OCI-M1 (cell line): Measurements from ENCODE around the gene RABGAP1L.
A peak's percentile ranks its signal among the peaks of the same experiment; 100 is the strongest.
"Not testable (repeated sequence)": the region's sequence is repeated elsewhere in the genome, so short reads cannot be mapped to it uniquely, and the experiment has no call there.

ENCODE experiments used
- DNase-seq: peaks from one replicate; lab custom pipeline; 2025; lab: John Stamatoyannopoulos, UW

The RABGAP1L gene

GRCh38 chr1:174198202-174198601, 38.9 kb downstream of the RABGAP1L start:
- DNase-seq, result no peak

DNA sequence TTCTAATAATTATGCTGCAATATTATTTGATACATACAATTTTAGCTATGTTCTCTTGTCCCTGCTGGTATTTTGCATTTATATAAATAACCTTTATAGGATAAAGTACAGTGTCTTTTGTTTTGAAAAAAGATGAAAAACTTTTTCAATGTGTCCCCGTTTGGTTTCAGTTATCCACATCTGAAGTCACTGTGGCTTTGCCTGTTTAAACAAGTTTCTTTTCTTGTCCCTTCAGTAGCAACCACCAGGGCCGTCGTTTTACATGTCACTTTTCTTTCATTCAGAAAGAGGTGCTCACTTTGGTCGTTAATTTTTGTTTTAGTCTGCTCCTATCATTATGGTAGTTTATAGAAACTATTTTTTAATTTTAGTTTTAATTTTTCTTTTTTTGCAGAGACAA, 41.4 kb downstream of the RABGAP1L start:
- no peak for DNase-seq

DNA sequence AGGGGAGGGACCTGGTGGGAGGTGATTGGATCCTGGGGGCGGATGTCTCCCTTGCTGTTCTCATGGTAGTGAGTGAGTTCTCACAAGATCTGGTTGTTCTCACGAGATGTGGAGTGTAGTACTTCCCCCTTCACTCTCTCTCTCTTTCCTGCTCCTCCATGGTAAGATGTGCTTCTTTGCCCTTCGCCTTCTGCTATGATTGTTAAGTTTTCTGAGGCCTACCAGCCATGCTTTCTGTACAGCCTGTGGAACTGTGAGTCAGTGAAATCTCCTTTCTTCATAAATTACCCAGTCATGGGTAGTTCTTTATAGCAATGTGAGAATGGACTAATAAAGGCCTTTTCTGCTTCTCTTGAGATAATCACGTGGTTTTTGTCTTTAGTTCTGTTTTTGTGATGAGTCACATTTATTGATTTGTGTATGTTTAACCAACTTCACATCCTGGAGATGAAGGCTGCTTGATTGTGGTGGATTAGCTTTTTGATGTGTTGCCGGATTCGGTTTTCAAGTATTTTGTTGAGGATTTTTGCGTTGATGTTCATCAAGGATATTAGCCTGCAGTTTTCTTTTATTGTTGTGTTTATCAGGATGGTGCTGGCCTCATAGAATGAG, 45.5 kb downstream of the RABGAP1L start:
- peak; percentile 87 for DNase-seq

- DNase-seq, result no peak
Observed at GRCh38 chr1:174206148-174206836, 47.0 kb downstream of the RABGAP1L start.

DNA sequence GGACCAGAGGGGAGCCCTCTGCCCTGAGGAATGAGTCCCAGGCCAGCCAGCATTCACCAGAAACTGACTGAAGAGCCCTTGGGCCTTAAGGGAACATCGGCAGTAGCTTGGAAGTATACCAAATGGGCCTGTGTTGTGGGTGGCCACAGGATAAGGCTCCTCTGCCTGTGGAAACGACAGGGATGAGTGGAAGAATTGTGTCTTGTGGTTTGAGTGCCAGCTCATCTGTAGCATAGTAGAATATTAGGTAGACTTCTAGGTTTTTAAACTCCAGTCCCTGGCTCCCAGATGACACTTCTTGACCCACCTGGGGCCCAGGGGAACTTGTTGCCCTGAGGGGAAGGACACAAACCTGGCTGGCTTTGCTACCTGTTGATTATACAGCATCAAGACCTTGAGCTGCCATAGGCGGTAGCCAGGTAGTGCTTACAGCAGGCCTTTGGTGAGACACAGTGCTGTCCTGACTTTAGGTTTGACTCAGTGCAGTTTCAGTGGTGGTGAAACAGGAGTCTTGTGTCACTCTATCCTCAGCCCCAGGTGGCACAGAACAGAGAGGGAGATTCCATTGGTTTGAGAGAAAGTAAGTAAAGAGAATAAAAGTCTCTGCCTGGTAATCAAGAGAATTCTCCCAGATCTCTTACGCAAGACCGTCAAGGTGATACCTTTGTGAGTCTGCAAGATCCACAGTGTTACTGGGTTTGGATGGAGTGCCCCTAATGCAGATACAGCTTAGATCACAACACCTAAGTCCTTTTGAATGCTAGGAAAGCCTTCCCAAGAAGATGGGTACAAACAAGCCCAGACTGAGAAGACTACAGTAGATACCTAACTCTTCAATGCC, 50.2 kb downstream of the RABGAP1L start:
- no peak for DNase-seq

DNA sequence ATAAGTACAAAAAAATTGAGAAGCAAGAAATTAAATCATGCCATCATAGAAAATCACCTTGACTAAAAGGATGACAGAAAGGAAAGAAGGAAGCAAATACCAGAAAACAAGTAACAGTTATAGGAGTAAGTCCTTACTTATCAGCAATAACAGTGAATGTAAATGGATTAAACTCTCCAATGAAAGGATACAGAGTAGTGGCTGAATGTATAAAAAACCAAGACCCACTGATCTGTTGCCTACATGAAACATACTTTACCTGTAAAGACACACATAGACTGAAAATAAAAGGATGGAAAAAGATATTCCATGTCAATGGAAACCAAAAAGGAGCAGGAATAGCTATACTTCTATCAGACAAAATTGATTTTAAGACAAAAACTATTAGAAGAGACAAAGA, 52.2 kb downstream of the RABGAP1L start:
- DNase-seq, result no peak

DNA sequence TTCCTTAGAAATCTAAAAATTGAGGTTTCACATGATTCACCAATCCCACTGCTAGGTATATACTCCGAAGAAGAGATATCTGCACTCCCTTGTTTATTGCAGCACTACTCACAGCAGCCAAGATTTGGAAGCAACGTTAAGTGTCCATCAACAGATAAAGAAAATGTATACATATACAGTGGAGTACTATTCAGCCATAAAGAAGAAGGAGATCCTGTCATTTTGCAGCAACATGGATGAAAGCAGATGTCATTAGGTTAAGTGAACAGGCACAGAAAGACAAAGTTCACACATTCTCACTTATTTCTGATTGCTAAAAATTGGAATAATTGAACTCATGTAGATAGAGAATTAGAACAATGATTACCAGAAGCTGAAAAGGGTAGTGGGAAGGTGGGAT, 56.4 kb downstream of the RABGAP1L start:
- DNase-seq, result no peak

- DNase-seq, result no peak
Observed at GRCh38 chr1:174217248-174217647, 57.9 kb downstream of the RABGAP1L start.

GRCh38 chr1:174217787-174218574, 58.7 kb downstream of the RABGAP1L start:
- DNase-seq, result peak; percentile 84

- DNase-seq, result no peak
Observed at GRCh38 chr1:174218983-174219382, 59.7 kb downstream of the RABGAP1L start.

- no peak for DNase-seq
Observed at GRCh38 chr1:174219606-174220370, 60.5 kb downstream of the RABGAP1L start.

GRCh38 chr1:174221681-174222080, 62.4 kb downstream of the RABGAP1L start:
- no peak for DNase-seq

DNA sequence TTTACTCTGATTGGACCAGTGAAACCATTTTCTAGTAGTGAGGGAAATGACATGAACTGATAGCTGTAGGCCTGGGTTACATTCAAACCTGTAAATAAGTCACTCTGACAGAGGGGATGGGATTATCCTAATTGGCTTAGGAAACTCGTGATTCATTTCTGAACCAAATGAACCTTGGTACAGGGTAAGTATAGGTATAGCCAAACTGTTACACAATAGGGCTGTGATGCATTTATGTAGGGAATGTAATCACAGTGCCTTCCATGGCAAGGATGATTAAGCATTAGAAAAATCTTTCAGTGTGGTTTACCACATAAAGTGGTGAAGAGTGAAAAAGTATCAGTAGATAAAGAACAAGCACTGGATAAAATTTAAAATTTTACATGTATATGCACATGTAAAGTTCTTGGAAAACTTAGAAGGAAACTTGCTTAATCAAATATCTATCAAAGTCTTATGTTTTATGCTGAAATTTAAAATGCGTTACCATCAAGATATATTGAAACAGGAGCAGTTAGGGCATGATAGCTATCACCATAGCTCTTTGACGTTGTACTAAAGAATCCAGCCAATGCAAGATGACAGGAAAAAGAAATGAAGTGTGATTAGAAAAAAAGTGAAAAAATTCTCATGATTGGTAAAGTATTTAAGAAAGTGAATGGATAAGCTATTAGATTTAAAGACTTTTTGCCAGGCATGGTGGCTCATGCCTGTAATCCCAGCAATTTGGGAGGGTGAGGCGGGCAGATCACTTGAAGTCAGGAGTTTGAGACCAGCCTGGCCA, 63.0 kb downstream of the RABGAP1L start:
- no peak for DNase-seq

DNA sequence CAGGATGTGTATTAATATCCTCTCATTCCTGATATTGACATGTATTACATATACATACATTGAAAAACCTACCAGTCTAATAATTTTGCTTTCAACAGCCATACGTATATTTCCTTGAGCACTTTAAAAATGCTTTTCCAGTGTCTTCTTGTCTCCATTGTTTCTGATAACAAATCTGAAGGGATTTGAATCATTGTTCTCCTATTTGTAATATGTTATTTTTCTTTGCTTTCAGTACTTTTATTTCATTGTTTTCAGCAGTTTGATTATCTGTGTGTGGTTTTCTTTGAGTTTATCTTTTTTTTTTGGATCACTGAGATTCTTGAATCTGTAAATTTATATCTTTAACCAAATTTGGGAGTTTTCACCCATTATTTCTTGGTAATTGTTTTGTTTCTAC, 65.3 kb downstream of the RABGAP1L start:
- no peak for DNase-seq

DNA sequence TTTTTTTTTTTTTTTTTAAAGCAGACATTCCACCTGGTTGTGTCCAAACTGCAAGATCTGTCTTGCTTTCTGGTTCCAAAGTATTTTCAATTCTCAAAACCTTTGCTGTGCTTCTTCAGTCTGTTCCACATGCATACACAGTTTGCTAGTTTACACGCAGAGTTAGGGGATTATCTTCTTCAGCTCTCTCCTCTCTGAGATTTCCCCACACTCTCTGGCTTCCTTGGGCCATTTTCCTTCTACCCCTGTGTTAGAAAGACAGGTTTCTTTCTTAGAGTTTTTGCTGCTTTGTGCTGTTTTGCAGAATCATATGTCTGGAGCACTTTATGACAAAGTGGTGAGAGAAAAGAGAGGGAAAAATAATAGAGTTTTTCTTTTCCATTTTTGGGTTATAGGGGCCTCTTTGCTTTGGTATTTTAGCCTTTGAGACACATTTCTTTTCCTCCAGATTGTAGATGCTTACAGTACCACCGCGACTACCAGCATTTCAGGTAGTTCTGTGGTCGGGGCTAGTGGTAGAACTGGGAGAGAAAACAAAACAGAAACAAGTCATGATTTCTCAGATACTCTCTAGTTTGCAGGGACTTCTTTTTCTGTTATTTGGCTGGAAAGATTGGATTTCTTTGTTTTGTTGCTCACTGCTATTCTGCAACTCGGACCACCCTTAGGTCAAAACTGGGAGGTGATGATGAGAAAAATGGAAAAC, 66.3 kb downstream of the RABGAP1L start:
- DNase-seq, result no peak

DNA sequence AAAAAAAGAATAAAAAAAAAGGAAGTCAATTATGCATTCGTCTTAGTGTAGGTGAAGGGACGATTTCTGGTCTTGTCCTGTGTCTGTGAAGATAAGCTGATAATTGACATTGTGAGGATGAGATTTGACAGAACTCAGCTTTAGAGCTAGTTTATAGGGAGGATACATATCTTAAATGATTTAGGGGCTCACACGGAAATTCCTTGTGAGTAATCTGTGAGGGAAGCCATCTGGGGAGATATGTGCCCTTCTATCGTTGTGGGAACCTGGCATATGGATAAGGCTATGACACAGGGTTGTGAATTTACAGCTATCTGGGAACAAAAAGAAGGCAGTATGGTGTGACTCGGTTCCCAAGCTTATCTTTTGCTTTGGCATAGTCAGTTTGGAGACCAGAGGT, 71.1 kb downstream of the RABGAP1L start:
- peak; percentile 85 for DNase-seq

- DNase-seq, result peak; percentile 95
Observed at GRCh38 chr1:174232761-174233160, 73.4 kb downstream of the RABGAP1L start.

- not testable (repeated sequence) for DNase-seq
Observed at GRCh38 chr1:174238845-174239501, 79.7 kb downstream of the RABGAP1L start.

DNA sequence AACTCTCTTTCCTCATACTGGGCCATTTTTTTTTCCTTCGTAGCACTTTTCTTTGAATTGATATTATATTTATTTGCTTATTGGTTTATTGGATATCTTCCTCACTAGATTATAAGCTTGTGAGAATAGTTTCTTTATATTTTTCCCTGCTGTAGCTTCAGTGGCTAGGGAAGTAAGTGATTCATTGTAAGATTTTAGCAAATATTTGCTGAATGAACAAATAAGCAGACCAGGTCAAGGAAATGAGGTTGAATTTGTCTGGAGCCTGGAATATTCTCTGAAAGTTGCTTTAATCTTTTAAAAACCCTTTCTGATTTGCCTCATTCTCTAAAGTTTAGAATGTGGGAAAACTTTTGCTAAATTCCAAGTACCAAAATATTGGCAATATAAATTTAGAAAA, 80.2 kb downstream of the RABGAP1L start:
- no peak for DNase-seq
